Measurements from ENCODE around the gene PACSIN2. TPM values are rescaled to one million over a fixed set of nuclear protein-coding genes. Genes with fewer than 3 reads are reported as not detected.

PACSIN2 gene
- total and polyA plus RNA-seq, 2 of the 13 experiments (the other 11 are each of a cell fraction or from before 2014, with no cell fraction given), result 54.1 to 68.8 TPM

- TF ChIP-seq ZNF33B (CRISPR knock-in tag; IDR thresholded peaks at IDR 0.05) (no peak), ZFY (CRISPR knock-in tag; IDR thresholded peaks at IDR 0.05) (peak; percentile 13; the same call in 1 of the 2 replicates), ZNF619 (CRISPR knock-in tag; IDR thresholded peaks at IDR 0.05) (no peak), SAP130 (CRISPR knock-in tag; IDR thresholded peaks at IDR 0.05; ENCODE audit: low read depth) (0 out of 2 replicates have a peak, but pooled peaks have one; percentile 11), ZFP91 (CRISPR knock-in tag; IDR thresholded peaks at IDR 0.05; ENCODE audit: borderline replicate concordance) (peak; percentile 47; the same call in 1 of the 2 replicates), ZNF30 (CRISPR knock-in tag; IDR thresholded peaks at IDR 0.05) (no peak), ZSCAN5A (CRISPR knock-in tag; IDR thresholded peaks at IDR 0.05; ENCODE audit: borderline replicate concordance) (no peak), ZNF687 (CRISPR knock-in tag; IDR thresholded peaks at IDR 0.05) (peak; percentile 60), POLR2AphosphoS2 (IDR thresholded peaks at IDR 0.05; ENCODE audit: low read depth, low read length) (no peak), ZNF546 (CRISPR knock-in tag; conservative IDR thresholded peaks at IDR 0.05) (no peak), NFYC (CRISPR knock-in tag; IDR thresholded peaks at IDR 0.05) (peak; percentile 52; the same call in 1 of the 2 replicates), ZBTB26 (CRISPR knock-in tag; IDR thresholded peaks at IDR 0.05; ENCODE audit: borderline replicate concordance) (no peak), MIER3 (CRISPR knock-in tag; IDR thresholded peaks at IDR 0.05; ENCODE audit: borderline replicate concordance) (no peak), ZMAT5 (CRISPR knock-in tag; IDR thresholded peaks at IDR 0.05; ENCODE audit: borderline replicate concordance, low read depth) (no peak), CEBPG (CRISPR knock-in tag; IDR thresholded peaks at IDR 0.05) (peak; percentile 49), MIER2 (CRISPR knock-in tag; IDR thresholded peaks at IDR 0.05) (no peak), SALL1 (CRISPR knock-in tag; IDR thresholded peaks at IDR 0.05) (0 out of 2 replicates have a peak, but pooled peaks have one; percentile 23), ZMYM4 (CRISPR knock-in tag; IDR thresholded peaks at IDR 0.05) (peak; percentile 59; the same call in 1 of the 2 replicates), PCBP2 (optimal IDR thresholded peaks at IDR 0.05; ENCODE audit: low read depth, low read length, poor library complexity, severe bottlenecking) (no peak), HNF1B (CRISPR knock-in tag; IDR thresholded peaks at IDR 0.05) (0 out of 2 replicates have a peak, but pooled peaks have one; percentile 25)
Measured at GRCh38 chr22:43050995-43051394, 36.0 kb upstream of the PACSIN2 start (continued).
